AG08396 (cell line): ENCODE results near the gene ANKFY1.
A peak's percentile ranks its signal among the peaks of the same experiment; 100 is the strongest.

Source experiments
- DNase-seq: peaks from one replicate; pipeline ENCODE4 v3.0.0; 2012; ENCODE audit warnings: low spot score, mixed read lengths

ANKFY1 gene

DNA sequence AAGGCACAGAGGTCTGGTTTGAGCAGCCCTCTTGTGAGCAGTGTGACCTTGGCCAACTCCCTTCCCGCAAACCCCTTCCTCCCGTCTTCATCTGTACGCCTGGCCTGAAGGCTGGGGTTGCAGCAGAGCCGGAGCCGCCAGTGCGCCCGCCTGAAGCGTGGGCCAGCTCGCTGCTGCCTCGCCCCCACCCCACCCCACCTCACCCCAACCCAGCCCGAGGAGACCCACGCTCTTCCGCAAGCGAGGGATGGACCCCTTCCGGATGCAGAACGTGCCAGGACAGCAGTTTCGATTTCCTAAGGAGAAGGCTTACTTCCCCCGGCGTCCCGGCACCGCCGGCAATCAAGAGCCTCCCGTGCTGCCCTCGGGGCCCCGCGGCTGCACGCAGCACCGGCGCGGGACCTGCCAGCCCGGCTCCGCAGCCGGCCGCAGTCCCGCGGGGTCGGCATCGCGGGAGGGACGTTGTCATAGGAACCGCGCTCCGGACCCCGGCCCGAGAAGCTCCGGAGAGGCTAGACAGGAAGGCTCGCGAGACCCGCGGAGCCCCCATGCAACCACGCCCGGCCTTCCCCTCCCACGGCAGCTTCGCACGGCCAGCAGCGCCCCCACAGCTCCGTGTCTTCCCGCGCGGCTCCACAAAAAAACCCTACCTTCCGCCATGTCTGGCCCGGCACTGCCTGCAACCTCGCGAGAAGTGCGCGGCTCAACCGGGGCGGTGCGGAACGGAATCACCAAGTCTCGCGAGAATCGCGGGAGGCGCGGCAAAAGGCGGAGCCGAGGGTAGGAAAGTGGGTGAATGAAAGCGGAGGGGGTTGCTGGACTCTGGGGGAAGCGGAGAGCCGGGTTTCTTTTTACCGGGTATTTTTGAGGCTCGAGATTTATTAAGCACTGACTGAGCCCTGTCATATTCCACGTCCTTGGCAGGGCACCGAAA lies at the start of gene ANKFY1:
Gene ANKFY1, minus strand, starts transcription at position 698 of the 934 bp plus-strand sequence. Its CDS starts 38 bp downstream, at position 660.
- DNase-seq = peak; percentile 99

GRCh38 chr17:4310354-4311060 lies 46.7 kb upstream of the ANKFY1 start:
- DNase-seq = peak; percentile 18

DNA sequence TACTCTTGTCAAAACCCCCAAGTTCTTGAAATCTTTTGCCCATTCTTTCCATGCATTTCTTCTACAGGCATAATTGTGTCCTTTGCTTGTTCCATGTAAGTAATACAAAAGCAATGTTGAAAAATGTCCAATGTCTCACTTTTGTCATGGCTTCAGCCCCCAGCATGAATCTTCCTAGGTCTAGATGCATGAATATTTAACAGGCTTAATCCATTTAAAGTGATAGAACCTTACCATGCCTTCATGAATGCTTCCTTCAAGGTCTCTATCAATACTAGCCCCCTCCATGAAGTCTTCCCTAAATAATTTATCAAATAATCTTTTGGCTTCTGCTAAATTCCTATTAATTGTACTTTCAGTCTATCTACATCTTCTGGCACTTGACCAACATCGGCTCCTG lies 46.1 kb upstream of the ANKFY1 start:
- no peak for DNase-seq

GRCh38 chr17:4307179-4307930 lies 43.6 kb upstream of the ANKFY1 start:
- no peak for DNase-seq

DNA sequence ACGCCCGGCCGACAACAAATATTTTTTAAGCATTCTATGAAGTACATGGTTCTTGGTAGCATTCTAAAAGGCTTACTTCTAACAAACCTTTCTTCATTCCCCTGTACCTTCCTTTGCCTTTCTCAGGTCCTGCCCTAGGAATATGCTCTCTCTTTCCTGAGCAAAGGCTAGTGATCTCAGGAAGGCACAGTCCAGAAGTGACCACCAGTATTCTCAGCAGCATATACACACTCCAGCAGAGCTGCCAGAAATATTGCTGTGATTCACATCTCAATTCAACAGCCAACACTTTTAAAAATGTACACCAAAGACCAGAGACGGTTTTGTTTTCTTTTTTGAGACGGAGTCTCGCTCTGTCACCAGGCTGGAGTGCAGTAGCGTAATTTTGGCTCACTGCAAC lies 41.4 kb upstream of the ANKFY1 start:
- no peak for DNase-seq

DNA sequence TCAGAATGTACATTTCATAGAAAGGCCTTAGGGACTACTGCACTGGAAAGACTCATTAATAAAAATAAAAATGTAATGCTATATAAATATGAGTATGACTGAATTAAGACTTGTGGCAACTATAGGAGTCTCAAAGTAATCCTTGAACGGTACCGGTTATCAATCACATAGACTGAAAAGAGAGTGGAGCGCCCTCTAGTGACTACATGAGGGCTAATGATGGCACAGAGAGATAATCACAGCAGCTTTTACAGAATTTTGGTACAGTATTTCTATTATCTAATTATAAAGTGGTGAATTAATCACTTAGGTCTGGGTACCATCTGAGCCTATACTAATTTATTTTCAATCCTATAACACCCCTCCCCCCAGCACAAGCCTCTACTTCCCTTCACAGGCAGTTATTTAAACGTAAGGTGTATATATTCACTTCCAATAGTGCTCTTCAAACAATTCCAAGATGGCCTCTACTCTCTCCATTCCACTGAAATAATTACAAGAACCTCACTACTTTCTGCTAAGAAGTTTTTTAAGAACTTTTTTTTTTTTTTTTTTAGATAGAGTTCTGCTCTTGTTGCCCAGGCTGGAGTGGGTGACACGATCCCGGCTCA lies 40.7 kb upstream of the ANKFY1 start:
- peak; percentile 46 for DNase-seq

DNA sequence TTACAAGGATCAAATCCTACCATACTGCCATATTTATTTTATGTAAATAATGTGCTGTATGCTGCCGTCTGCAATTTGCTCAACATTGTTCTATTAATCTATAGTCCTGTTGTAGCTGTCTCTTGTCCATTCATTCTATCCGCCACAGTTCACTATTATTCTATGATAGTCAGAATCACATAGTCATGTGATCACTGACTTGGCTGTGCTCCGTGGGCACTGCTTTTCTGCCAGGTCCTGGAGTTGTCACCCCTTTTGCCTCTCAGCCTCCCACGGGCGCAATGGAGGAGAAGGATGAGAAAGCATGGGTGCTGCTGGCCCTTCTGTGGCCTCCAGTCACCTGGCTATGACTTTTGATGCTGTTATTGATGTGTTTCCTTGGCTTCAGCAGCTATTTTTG lies 37.3 kb upstream of the ANKFY1 start:
- no peak for DNase-seq

GRCh38 chr17:4297351-4297750 lies 33.6 kb upstream of the ANKFY1 start:
- DNase-seq = no peak

GRCh38 chr17:4295686-4296085 lies 31.9 kb upstream of the ANKFY1 start:
- no peak for DNase-seq

DNA sequence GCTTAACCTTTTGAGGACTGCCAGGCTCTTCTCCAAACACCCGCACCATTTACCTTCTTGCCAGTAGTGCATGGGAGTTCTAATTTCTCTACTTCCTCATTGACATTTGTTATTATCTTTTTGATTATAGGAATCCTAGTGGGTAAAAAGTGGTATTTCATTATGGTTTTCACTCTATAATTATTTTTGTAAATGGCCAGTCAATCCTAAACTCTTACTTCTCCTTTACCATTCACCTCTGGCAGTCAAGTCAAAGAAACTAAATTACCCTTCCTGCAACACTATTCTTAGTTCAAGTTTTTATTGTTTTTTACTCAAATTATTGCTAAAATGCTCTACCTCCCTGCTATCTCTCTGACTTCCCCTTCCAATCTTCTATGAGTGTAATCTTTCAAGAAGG lies 29.8 kb upstream of the ANKFY1 start:
- DNase-seq = no peak

GRCh38 chr17:4287710-4288109 lies 23.9 kb upstream of the ANKFY1 start:
- DNase-seq = no peak

GRCh38 chr17:4276514-4276913 lies 12.7 kb upstream of the ANKFY1 start:
- no peak for DNase-seq

DNA sequence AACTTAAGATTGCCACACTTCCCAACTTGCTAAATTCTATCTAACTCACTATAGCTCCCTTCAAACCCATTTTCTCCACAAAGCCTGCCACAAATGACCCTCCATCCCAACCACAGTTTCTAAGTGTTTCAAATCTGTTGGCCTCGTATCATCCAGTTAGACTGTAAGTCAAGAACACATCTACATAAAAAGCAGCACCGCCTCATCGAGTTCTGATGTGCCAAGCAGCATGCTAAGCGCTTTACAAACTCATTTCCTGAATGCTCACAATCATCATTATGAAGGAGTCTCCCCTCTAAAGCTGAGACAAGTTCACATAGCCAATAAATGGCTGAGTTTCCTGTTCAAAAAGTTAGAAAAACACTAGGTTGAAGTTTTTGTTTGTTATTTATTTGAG lies 9.2 kb upstream of the ANKFY1 start:
- no peak for DNase-seq

- DNase-seq = no peak
These were observed 8.6 kb upstream of the ANKFY1 start for GRCh38 chr17:4272213-4272971.

- no peak for DNase-seq
These were observed 7.0 kb upstream of the ANKFY1 start for GRCh38 chr17:4270736-4271135.

DNA sequence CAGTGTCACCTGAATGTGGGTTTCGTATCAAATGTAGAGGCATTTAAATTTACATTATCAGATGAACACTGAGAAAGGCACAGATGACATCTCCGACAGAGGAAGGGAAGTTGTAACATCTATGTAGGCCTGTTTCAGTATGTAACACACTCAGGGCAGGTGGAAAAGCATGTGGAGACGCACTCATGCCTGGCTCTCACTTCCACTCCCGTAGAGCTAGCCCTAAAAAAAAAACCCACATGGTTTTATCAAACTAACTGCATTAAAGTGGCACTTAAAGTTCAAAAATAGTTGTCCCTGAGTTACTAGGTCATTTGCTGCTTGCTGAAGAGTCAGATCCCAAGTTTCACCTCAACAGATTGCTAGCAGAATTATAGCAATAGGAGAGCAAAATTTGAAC lies 6.1 kb upstream of the ANKFY1 start:
- DNase-seq = no peak

GRCh38 chr17:4267402-4267801 lies 3.6 kb upstream of the ANKFY1 start:
- DNase-seq = no peak

DNA sequence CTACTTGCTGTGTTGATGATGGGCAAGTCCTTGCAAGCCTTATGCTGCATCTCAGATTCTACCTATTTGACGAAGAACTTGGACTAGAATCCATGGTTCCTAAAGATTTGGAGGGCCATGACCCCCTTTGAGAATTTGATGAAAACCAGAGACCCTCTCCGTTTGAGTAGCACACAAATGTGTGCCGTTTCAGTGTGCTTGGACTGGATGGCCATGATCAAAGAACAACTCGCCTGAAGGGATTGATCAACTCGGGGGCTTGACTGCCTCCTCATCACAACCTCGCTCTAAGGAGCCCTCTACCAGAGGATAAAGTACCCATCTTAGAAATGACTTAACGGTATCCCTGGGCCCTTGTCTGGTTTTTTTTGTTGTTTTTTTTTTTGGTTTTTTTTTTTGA lies 2.8 kb upstream of the ANKFY1 start:
- no peak for DNase-seq

- no peak for DNase-seq
These were observed 1.1 kb downstream of the ANKFY1 start for GRCh38 chr17:4262703-4263102.

GRCh38 chr17:4261452-4261851 lies 2.3 kb downstream of the ANKFY1 start:
- no peak for DNase-seq

DNA sequence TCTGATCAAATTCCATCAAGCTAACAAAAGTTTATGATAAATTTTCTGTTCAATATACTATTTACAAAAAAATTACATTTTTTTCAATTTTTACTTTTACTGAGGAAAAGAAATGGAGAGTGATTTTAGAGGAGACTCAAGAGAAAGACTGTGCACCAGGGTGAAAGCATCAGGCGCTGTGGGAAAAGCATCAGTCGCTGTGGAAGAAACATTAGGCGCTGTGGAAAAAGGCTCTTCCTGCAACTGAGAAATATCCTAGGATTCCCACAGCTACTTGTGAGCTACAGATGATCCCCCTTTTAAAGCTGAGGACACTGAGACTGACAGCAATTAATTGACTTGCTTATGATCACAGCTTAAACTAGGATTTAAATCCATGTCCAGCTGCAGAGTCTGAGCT lies 4.9 kb downstream of the ANKFY1 start:
- DNase-seq = no peak
